ENCODE measurements around the gene GPN2.
"Not testable (repeated sequence)": the region's sequence is repeated elsewhere in the genome, so short reads cannot be mapped to it uniquely, and the experiment has no call there.

GPN2 gene

GRCh38 chr1:26848499-26848898, 41.6 kb downstream of the GPN2 start:
- peaks cover 57% of the 10 kb centered on the region for H3K36me3 ChIP-seq (ENCODE audit: insufficient read depth, low read length)
- no peak overlapping the region for H3K4me3 ChIP-seq (ENCODE audit: low read length)
- H3K27me3 ChIP-seq (ENCODE audit: insufficient read depth, low read length) = no peaks in the 10 kb centered on the region
- no peaks in the 10 kb centered on the region for H3K9me3 ChIP-seq (ENCODE audit: low read length)
- no peaks in the 10 kb centered on the region for H3K4me1 ChIP-seq (ENCODE audit: insufficient read depth, low read length)
- no peak overlapping the region for H2AFZ ChIP-seq (ENCODE audit: low read depth, low read length)

- not testable (repeated sequence) for H3K9me3 ChIP-seq (ENCODE audit: low read length); H3K4me1 ChIP-seq (ENCODE audit: insufficient read depth, low read length); H2AFZ ChIP-seq (ENCODE audit: low read depth, low read length); H3K4me3 ChIP-seq (ENCODE audit: low read length); H3K27me3 ChIP-seq (ENCODE audit: insufficient read depth, low read length)
- H3K36me3 ChIP-seq (ENCODE audit: insufficient read depth, low read length) = peaks cover 51% of the 10 kb centered on the region
These were observed 42.3 kb downstream of the GPN2 start for GRCh38 chr1:26847826-26848225.

- Histone ChIP-seq H3K36me3 (ENCODE audit: insufficient read depth, low read length) (peaks cover 38% of the 10 kb centered on the region), H2AFZ (ENCODE audit: low read depth, low read length) (no peak overlapping the region), H3K27me3 (ENCODE audit: insufficient read depth, low read length) (no peaks in the 10 kb centered on the region), H3K4me3 (ENCODE audit: low read length) (no peak overlapping the region), H3K9me3 (ENCODE audit: low read length) (no peaks in the 10 kb centered on the region), H3K4me1 (ENCODE audit: insufficient read depth, low read length) (no peaks in the 10 kb centered on the region)
These were observed 45.5 kb downstream of the GPN2 start for GRCh38 chr1:26844424-26845196.

- H3K9me3 ChIP-seq (ENCODE audit: low read length) = no peaks in the 10 kb centered on the region
- H2AFZ ChIP-seq (ENCODE audit: low read depth, low read length) = no peak overlapping the region
- H3K4me1 ChIP-seq (ENCODE audit: insufficient read depth, low read length) = no peaks in the 10 kb centered on the region
- no peak overlapping the region for H3K4me3 ChIP-seq (ENCODE audit: low read length)
- H3K36me3 ChIP-seq (ENCODE audit: insufficient read depth, low read length) = peaks cover 42% of the 10 kb centered on the region
- no peaks in the 10 kb centered on the region for H3K27me3 ChIP-seq (ENCODE audit: insufficient read depth, low read length)
These were observed 50.3 kb downstream of the GPN2 start for GRCh38 chr1:26839779-26840178.

- Histone ChIP-seq H3K4me3 (ENCODE audit: low read length) (no peak overlapping the region), H3K9me3 (ENCODE audit: low read length) (no peaks in the 10 kb centered on the region), H3K4me1 (ENCODE audit: insufficient read depth, low read length) (no peaks in the 10 kb centered on the region), H3K36me3 (ENCODE audit: insufficient read depth, low read length) (peaks cover 46% of the 10 kb centered on the region), H2AFZ (ENCODE audit: low read depth, low read length) (no peak overlapping the region), H3K27me3 (ENCODE audit: insufficient read depth, low read length) (no peaks in the 10 kb centered on the region)
These were observed 50.8 kb downstream of the GPN2 start for GRCh38 chr1:26839339-26839722.

- peaks cover 52% of the 10 kb centered on the region for H3K36me3 ChIP-seq (ENCODE audit: insufficient read depth, low read length)
- no peaks in the 10 kb centered on the region for H3K4me1 ChIP-seq (ENCODE audit: insufficient read depth, low read length)
- no peak overlapping the region for H2AFZ ChIP-seq (ENCODE audit: low read depth, low read length)
- H3K9me3 ChIP-seq (ENCODE audit: low read length) = no peaks in the 10 kb centered on the region
- no peak overlapping the region for H3K4me3 ChIP-seq (ENCODE audit: low read length)
- H3K27me3 ChIP-seq (ENCODE audit: insufficient read depth, low read length) = no peaks in the 10 kb centered on the region
These were observed 51.4 kb downstream of the GPN2 start for GRCh38 chr1:26838474-26839338.

- not testable (repeated sequence) for H3K4me1 ChIP-seq (ENCODE audit: insufficient read depth, low read length); H3K27me3 ChIP-seq (ENCODE audit: insufficient read depth, low read length); H3K4me3 ChIP-seq (ENCODE audit: low read length); H3K9me3 ChIP-seq (ENCODE audit: low read length); H2AFZ ChIP-seq (ENCODE audit: low read depth, low read length)
- peaks cover 61% of the 10 kb centered on the region for H3K36me3 ChIP-seq (ENCODE audit: insufficient read depth, low read length)
These were observed 52.4 kb downstream of the GPN2 start for GRCh38 chr1:26837665-26838064.

GRCh38 chr1:26833432-26834405, 56.4 kb downstream of the GPN2 start:
- no peak overlapping the region for H2AFZ ChIP-seq (ENCODE audit: low read depth, low read length)
- no peaks in the 10 kb centered on the region for H3K9me3 ChIP-seq (ENCODE audit: low read length)
- H3K4me1 ChIP-seq (ENCODE audit: insufficient read depth, low read length) = no peaks in the 10 kb centered on the region
- no peak overlapping the region for H3K4me3 ChIP-seq (ENCODE audit: low read length)
- peaks cover 62% of the 10 kb centered on the region for H3K36me3 ChIP-seq (ENCODE audit: insufficient read depth, low read length)
- no peaks in the 10 kb centered on the region for H3K27me3 ChIP-seq (ENCODE audit: insufficient read depth, low read length)

GRCh38 chr1:26832249-26832960, 57.7 kb downstream of the GPN2 start:
- Histone ChIP-seq H2AFZ (ENCODE audit: low read depth, low read length) (no peak overlapping the region), H3K4me3 (ENCODE audit: low read length) (no peak overlapping the region), H3K9me3 (ENCODE audit: low read length) (no peaks in the 10 kb centered on the region), H3K27me3 (ENCODE audit: insufficient read depth, low read length) (no peaks in the 10 kb centered on the region), H3K4me1 (ENCODE audit: insufficient read depth, low read length) (peaks cover 11% of the 10 kb centered on the region), H3K36me3 (ENCODE audit: insufficient read depth, low read length) (peaks cover 58% of the 10 kb centered on the region)

- H2AFZ ChIP-seq (ENCODE audit: low read depth, low read length) = no peak overlapping the region
- H3K36me3 ChIP-seq (ENCODE audit: insufficient read depth, low read length) = peaks cover 58% of the 10 kb centered on the region
- H3K9me3 ChIP-seq (ENCODE audit: low read length) = no peaks in the 10 kb centered on the region
- H3K4me1 ChIP-seq (ENCODE audit: insufficient read depth, low read length) = peaks cover 14% of the 10 kb centered on the region
- no peak overlapping the region for H3K4me3 ChIP-seq (ENCODE audit: low read length)
- no peaks in the 10 kb centered on the region for H3K27me3 ChIP-seq (ENCODE audit: insufficient read depth, low read length)
These were observed 58.4 kb downstream of the GPN2 start for GRCh38 chr1:26831546-26832248.

GRCh38 chr1:26831059-26831458, 59.0 kb downstream of the GPN2 start:
- no peak overlapping the region for H3K4me3 ChIP-seq (ENCODE audit: low read length)
- H3K36me3 ChIP-seq (ENCODE audit: insufficient read depth, low read length) = peaks cover 56% of the 10 kb centered on the region
- H3K9me3 ChIP-seq (ENCODE audit: low read length) = no peaks in the 10 kb centered on the region
- H3K4me1 ChIP-seq (ENCODE audit: insufficient read depth, low read length) = peaks cover 16% of the 10 kb centered on the region
- H2AFZ ChIP-seq (ENCODE audit: low read depth, low read length) = no peak overlapping the region
- no peaks in the 10 kb centered on the region for H3K27me3 ChIP-seq (ENCODE audit: insufficient read depth, low read length)

Data from neuron (in vitro differentiated cells).